ENCODE data around the gene LHPP. TPM values are rescaled to one million over a fixed set of nuclear protein-coding genes. Genes with fewer than 3 reads are reported as not detected.

LHPP gene
- total RNA-seq, 1 donor from 2014 or later = 24.5 TPM

DNA sequence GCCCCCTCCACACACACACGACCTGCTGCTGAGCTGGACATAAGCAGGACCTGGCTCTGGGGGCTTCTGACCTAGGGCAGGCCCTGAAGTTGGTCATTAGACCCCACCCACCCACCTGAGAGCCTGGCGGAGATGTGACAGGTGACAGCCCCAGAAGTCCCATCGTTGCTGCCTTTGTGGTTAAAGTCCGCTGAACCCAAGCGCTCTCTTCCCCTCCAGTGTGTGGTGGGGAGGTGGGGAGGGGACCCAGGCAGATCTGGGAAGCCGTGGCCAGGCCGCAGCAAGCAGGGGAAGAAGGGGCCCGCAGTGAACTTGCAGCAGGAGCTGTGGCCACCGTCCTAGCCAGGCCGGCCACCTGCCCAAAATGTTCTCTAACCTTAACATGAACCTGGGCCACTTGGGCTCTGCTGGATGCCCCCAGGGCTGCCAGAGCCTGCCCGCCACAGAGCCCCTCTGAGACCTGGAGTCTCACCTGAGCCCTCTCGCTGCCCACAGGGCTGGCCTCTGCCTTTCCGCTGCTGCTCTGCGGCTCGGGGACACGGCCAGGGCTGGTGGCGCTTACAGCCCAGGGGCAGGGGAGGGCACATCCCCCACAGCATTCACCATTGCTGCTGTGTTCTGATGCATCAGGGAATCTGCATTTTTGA lies 65.1 kb downstream of the LHPP start:
- H3K27ac Mint-ChIP-seq = no peak overlapping the region
- Histone ChIP-seq H3K4me2 (no peak overlapping the region), H3K27ac (no peak overlapping the region), H3K27me3 (no peaks in the 10 kb centered on the region), H3K79me2 (ENCODE audit: low read depth) (no peaks in the 10 kb centered on the region), H3K36me3 (no peaks in the 10 kb centered on the region), H3K4me1 (no peaks in the 10 kb centered on the region), H4K20me1 (ENCODE audit: low read depth) (no peaks in the 10 kb centered on the region), H3K4me3 (no peak overlapping the region), H3K9me3 (ENCODE audit: low read depth) (no peaks in the 10 kb centered on the region), H2AFZ (replicated peaks) (no peak overlapping the region), H3F3A (ENCODE audit: low read depth) (no peaks in the 10 kb centered on the region), H3K9ac (no peak overlapping the region)
- no peaks in the 10 kb centered on the region for H3K9me3 Mint-ChIP-seq
- H3K4me3 Mint-ChIP-seq = no peak overlapping the region
- peaks cover 18% of the 10 kb centered on the region for H3K4me1 Mint-ChIP-seq
- H3K36me3 Mint-ChIP-seq = no peaks in the 10 kb centered on the region
- no peaks in the 10 kb centered on the region for H3K27me3 Mint-ChIP-seq (ENCODE audit: insufficient read depth, low read depth)
- no peak for DNase-seq (ENCODE audit: low spot score)
- TF ChIP-seq CTCF (IDR thresholded peaks at IDR 0.05) (no peak), EZH2phosphoT487 (IDR thresholded peaks at IDR 0.05) (no peak), EZH2 (IDR thresholded peaks at IDR 0.05) (no peak)

DNA sequence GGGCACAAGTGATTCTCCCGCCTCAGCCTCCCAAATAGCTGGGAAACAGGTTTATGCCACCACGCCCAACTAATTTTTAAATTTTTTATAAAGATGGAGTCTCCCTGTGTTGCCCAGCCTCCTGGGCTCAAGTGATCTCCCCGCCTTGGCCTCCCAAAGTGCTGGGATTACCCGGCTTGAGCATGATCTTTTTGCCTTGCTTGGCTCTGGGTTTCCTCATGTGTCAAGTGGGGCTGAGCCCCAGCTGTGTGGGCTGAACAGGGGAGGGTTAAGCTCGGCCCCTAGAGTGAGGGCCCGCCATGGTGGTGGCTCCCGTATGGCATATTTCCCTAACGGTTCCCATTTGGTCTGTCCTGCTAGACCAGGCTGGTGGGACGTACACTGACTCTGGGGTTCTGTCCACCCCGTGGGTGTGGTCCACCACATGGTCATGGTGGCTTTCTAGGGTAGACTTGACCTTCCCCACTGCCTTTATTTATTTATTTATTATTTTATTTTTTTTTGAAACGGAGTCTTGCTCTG lies 66.3 kb downstream of the LHPP start:
- H3K4me1 ChIP-seq = no peaks in the 10 kb centered on the region
- no peaks in the 10 kb centered on the region for H3K9me3 ChIP-seq (ENCODE audit: low read depth)
- TF ChIP-seq CTCF (IDR thresholded peaks at IDR 0.05) (no peak), EZH2phosphoT487 (IDR thresholded peaks at IDR 0.05) (no peak), EZH2 (IDR thresholded peaks at IDR 0.05) (no peak)
- Mint-ChIP-seq H3K9me3 (no peaks in the 10 kb centered on the region), H3K36me3 (no peaks in the 10 kb centered on the region), H3K27ac (peak overlapping the region; percentile 37), H3K4me3 (no peak overlapping the region), H3K27me3 (ENCODE audit: insufficient read depth, low read depth) (no peaks in the 10 kb centered on the region), H3K4me1 (peaks cover 13% of the 10 kb centered on the region)
- no peaks in the 10 kb centered on the region for H3K27me3 ChIP-seq
- H3K27ac ChIP-seq = no peak overlapping the region
- H3K36me3 ChIP-seq = no peaks in the 10 kb centered on the region
- H2AFZ ChIP-seq (replicated peaks) = no peak overlapping the region
- H3K79me2 ChIP-seq (ENCODE audit: low read depth) = no peaks in the 10 kb centered on the region
- no peaks in the 10 kb centered on the region for H3F3A ChIP-seq (ENCODE audit: low read depth)
- DNase-seq (ENCODE audit: low spot score) = no peak
- H4K20me1 ChIP-seq (ENCODE audit: low read depth) = no peaks in the 10 kb centered on the region
- no peak overlapping the region for H3K4me3 ChIP-seq
- no peak overlapping the region for H3K4me2 ChIP-seq
- H3K9ac ChIP-seq = no peak overlapping the region

DNA sequence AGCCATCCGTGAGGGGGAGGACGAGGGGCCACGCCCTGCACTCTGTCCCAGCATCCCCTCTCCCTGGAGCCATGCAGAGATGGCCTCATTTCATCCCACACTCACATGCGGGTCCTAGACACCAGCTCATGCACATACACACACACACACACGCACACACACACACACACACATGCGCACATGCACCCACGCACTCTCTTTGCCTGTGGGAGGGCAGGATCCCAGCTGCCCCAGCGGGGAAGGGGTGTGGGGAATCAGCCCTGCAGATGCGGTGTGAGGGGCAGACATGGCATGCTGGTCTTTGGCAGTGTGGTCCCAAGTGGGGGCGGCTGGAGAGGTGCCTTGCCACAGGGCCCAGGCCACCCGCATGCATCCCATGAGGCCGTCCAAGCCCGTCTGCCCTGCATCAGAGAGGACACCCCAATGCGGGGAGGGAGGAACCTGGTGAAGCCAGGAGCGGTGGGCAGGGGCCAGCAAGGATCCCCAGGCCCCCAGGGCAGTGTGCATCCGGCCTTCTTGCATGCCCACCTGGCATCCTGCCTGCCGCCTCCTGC lies 68.1 kb downstream of the LHPP start:
- Histone ChIP-seq H3K27ac (no peak overlapping the region), H4K20me1 (ENCODE audit: low read depth) (no peaks in the 10 kb centered on the region), H3K4me2 (no peak overlapping the region), H3K4me3 (no peak overlapping the region), H3K27me3 (no peaks in the 10 kb centered on the region), H3K79me2 (ENCODE audit: low read depth) (no peaks in the 10 kb centered on the region), H3K9me3 (ENCODE audit: low read depth) (no peaks in the 10 kb centered on the region), H3K36me3 (no peaks in the 10 kb centered on the region), H3K9ac (no peak overlapping the region), H2AFZ (replicated peaks) (no peak overlapping the region), H3F3A (ENCODE audit: low read depth) (no peaks in the 10 kb centered on the region), H3K4me1 (no peaks in the 10 kb centered on the region)
- Mint-ChIP-seq H3K4me1 (peaks cover 5% of the 10 kb centered on the region), H3K9me3 (no peaks in the 10 kb centered on the region), H3K4me3 (no peak overlapping the region), H3K27me3 (ENCODE audit: insufficient read depth, low read depth) (peaks cover under 1% of the 10 kb centered on the region), H3K36me3 (no peaks in the 10 kb centered on the region), H3K27ac (no peak overlapping the region)
- DNase-seq (ENCODE audit: low spot score) = no peak
- TF ChIP-seq EZH2 (IDR thresholded peaks at IDR 0.05) = no peak

- Mint-ChIP-seq H3K4me1 (peaks cover 8% of the 10 kb centered on the region), H3K27me3 (ENCODE audit: insufficient read depth, low read depth) (peaks cover 3% of the 10 kb centered on the region), H3K9me3 (no peaks in the 10 kb centered on the region), H3K4me3 (peak overlapping the region; percentile 54), H3K27ac (peak overlapping the region; percentile 13), H3K36me3 (no peaks in the 10 kb centered on the region)
- H3F3A ChIP-seq (ENCODE audit: low read depth) = no peaks in the 10 kb centered on the region
- H3K4me2 ChIP-seq = no peak overlapping the region
- no peak overlapping the region for H3K4me3 ChIP-seq
- no peak overlapping the region for H2AFZ ChIP-seq (replicated peaks)
- H3K36me3 ChIP-seq = no peaks in the 10 kb centered on the region
- H4K20me1 ChIP-seq (ENCODE audit: low read depth) = no peaks in the 10 kb centered on the region
- H3K27ac ChIP-seq = no peak overlapping the region
- TF ChIP-seq CTCF (IDR thresholded peaks at IDR 0.05) (peak; percentile 90), EZH2phosphoT487 (IDR thresholded peaks at IDR 0.05) (no peak)
- no peaks in the 10 kb centered on the region for H3K27me3 ChIP-seq
- peak; percentile 83 for DNase-seq (ENCODE audit: low spot score)
- no peak overlapping the region for H3K9ac ChIP-seq
- no peaks in the 10 kb centered on the region for H3K79me2 ChIP-seq (ENCODE audit: low read depth)
- H3K4me1 ChIP-seq = no peaks in the 10 kb centered on the region
- no peaks in the 10 kb centered on the region for H3K9me3 ChIP-seq (ENCODE audit: low read depth)
Observed at GRCh38 chr10:124530215-124530665, 68.6 kb downstream of the LHPP start.

Measured in neural progenitor cell (in vitro differentiated cells).